ENCODE measurements around the gene EFNB3. TPM values are rescaled to one million over a fixed set of nuclear protein-coding genes. Genes with fewer than 3 reads are reported as not detected.

The EFNB3 gene
- total RNA-seq, 1 experiment from 2014 or later = 0.07 TPM

DNA sequence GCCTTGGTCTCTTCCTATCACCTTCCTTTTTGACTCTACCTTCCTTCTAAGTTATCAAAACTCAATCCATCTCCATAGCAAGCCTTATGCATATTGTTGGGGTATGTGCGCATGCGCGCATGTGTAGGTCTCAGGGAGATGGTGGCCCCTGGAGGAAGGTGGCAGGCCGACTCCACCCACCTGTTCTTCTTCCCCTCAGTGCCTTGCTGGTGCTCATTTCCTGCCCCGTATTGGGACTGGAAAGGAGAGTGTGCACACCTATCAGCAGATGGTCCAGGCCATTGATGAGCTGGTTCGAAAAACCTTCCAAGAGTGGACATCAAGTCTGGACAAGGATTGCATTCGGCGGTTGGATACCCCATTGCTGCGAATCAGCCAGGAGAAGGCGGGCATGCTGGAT lies 37.7 kb downstream of the EFNB3 start:
- Histone ChIP-seq H3K9me2 (ENCODE audit: insufficient read depth) (no peaks in the 10 kb centered on the region), H3K9ac (ENCODE audit: low read length) (no peak overlapping the region), H3K9me3 (ENCODE audit: control insufficient read depth in 1 of 2, insufficient read depth in 1 of 2, low read depth in 1 of 2, low read length in 2 of 2) (no peaks in the 10 kb centered on the region), H3K36me3 (ENCODE audit: control insufficient read depth in 1 of 2, insufficient read depth in 2 of 2, low read length in 2 of 2) (no peaks in the 10 kb centered on the region), H4K20me1 (ENCODE audit: insufficient read depth) (no peaks in the 10 kb centered on the region), H2AFZ (ENCODE audit: low read depth, low read length, poor library complexity, severe bottlenecking) (no peak overlapping the region), H3K4me3 (replicated peaks in 1 of 2; ENCODE audit: low read depth in 1 of 2, low read length in 2 of 2) (no peak overlapping the region), H3K27me3 (ENCODE audit: insufficient read depth, low read length) (no peaks in the 10 kb centered on the region), H3K4me2 (ENCODE audit: low read length) (no peak overlapping the region), H3K4me1 (ENCODE audit: control insufficient read depth in 1 of 2, insufficient read depth in 2 of 2, low read length in 2 of 2) (peaks cover 16 to 24% of the 10 kb centered on the region in 2 experiments), H3K27ac (ENCODE audit: low read depth, low read length) (no peak overlapping the region), H3K79me2 (ENCODE audit: insufficient read depth, low read length) (no peaks in the 10 kb centered on the region)
- ChIA-PET CTCF (interaction anchor here (1.6 to 4.4 kb wide), 7 partner anchors 40 to 318 kb away, joined by 4 to 39 read pairs (median 8); partner anchors contain the start of genes NAA38 and SAT2), POLR2A (interaction anchor here (1.2 kb wide), 1 partner anchor 95 kb away, joined by 3 read pairs; no protein-coding TSS in a partner anchor), RAD21 (ENCODE audit: low non-redundant PET in 1 of 2, low total read pairs in 2 of 2, uncharacterized antibody in 2 of 2, unreplicated experiment in 2 of 2) (interaction anchor here in 1 of 2 experiments (1.1 kb wide), 1 partner anchor 299 kb away, joined by 4 read pairs; no protein-coding TSS in a partner anchor)
- ATAC-seq (no peak), DNase-seq (ENCODE audit: low read depth, low spot score) (no peak)
- TF ChIP-seq SIN3A (IDR thresholded peaks at IDR 0.05; ENCODE audit: low read depth) = no peak
- TF ChIP-seq, protein P1, sequence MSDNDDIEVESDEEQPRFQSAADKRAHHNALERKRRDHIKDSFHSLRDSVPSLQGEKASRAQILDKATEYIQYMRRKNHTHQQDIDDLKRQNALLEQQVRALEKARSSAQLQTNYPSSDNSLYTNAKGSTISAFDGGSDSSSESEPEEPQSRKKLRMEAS (IDR thresholded peaks at IDR 0.05) = no peak
- TF ChIP-seq FOSL1 (IDR thresholded peaks at IDR 0.05; ENCODE audit: low read depth) = no peak
- TF ChIP-seq ZFX (IDR thresholded peaks at IDR 0.05) = no peak
- TF ChIP-seq TCF7L2 (IDR thresholded peaks at IDR 0.05; ENCODE audit: borderline replicate concordance, extremely low read depth, insufficient read depth, insufficient read length) = no peak
- TF ChIP-seq, protein P2, sequence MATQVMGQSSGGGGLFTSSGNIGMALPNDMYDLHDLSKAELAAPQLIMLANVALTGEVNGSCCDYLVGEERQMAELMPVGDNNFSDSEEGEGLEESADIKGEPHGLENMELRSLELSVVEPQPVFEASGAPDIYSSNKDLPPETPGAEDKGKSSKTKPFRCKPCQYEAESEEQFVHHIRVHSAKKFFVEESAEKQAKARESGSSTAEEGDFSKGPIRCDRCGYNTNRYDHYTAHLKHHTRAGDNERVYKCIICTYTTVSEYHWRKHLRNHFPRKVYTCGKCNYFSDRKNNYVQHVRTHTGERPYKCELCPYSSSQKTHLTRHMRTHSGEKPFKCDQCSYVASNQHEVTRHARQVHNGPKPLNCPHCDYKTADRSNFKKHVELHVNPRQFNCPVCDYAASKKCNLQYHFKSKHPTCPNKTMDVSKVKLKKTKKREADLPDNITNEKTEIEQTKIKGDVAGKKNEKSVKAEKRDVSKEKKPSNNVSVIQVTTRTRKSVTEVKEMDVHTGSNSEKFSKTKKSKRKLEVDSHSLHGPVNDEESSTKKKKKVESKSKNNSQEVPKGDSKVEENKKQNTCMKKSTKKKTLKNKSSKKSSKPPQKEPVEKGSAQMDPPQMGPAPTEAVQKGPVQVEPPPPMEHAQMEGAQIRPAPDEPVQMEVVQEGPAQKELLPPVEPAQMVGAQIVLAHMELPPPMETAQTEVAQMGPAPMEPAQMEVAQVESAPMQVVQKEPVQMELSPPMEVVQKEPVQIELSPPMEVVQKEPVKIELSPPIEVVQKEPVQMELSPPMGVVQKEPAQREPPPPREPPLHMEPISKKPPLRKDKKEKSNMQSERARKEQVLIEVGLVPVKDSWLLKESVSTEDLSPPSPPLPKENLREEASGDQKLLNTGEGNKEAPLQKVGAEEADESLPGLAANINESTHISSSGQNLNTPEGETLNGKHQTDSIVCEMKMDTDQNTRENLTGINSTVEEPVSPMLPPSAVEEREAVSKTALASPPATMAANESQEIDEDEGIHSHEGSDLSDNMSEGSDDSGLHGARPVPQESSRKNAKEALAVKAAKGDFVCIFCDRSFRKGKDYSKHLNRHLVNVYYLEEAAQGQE (IDR thresholded peaks at IDR 0.05; ENCODE audit: low read depth) = no peak
- no peak for TF ChIP-seq CBX3 (IDR thresholded peaks at IDR 0.05; ENCODE audit: low read depth)
- TF ChIP-seq, protein P3, sequence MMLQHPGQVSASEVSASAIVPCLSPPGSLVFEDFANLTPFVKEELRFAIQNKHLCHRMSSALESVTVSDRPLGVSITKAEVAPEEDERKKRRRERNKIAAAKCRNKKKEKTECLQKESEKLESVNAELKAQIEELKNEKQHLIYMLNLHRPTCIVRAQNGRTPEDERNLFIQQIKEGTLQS (IDR thresholded peaks at IDR 0.05) = no peak
- intact Hi-C loops (cut with micrococcal nuclease) = loop anchor here (1.0 to 5.0 kb wide), 6 partner anchors 40 to 314 kb away; no protein-coding TSS in a partner anchor
- no TSS peak for BruUV-seq (replicated peaks)

Measured in HCT116 (cell line).